Natural killer cell (primary cell): ENCODE data around the gene FCER1A. TPM values are rescaled to one million over a fixed set of nuclear protein-coding genes. Genes with fewer than 3 reads are reported as not detected.

Source experiments
- ATAC-seq, 3 donors: fragments of 150-1000 bp in 2 of 3; fragments of 200-7000 bp in 1 of 3; cut with Tn5 transposase; 1 replicate in 1 of 3; 2 replicates in 2 of 3; pipeline ENCODE4 v1.10.0; 2021; ENCODE audit warnings: mild to moderate bottlenecking in 2 of 3, moderate library complexity in 2 of 3
- DNase-seq, 2 donors: peaks; one replicate each; pipeline versions ENCODE4 v3.0.0 to v3.0.0-alpha.2; 2013 to 2021; ENCODE audit warnings: mixed read lengths in 1 of 2
- H3K27ac ChIP-seq: one replicate; pipeline ENCODE4 v1.5.1; 2013; ENCODE audit warnings: mild to moderate bottlenecking, low read length
- H3K27me3 ChIP-seq: one replicate; pipeline ENCODE4 v1.6.1; 2013; ENCODE audit warnings: low read length; ENCODE audit not compliant: control insufficient read depth, insufficient read depth
- H3K36me3 ChIP-seq: one replicate; pipeline ENCODE4 v1.6.1; 2013; ENCODE audit warnings: low read length; ENCODE audit not compliant: control insufficient read depth, insufficient read depth
- H3K4me1 ChIP-seq: one replicate; pipeline ENCODE4 v1.6.1; 2013; ENCODE audit warnings: low read length; ENCODE audit not compliant: control insufficient read depth, insufficient read depth
- H3K4me3 ChIP-seq: one replicate; pipeline ENCODE4 v1.5.1; 2013; ENCODE audit warnings: low read length
- H3K9me3 ChIP-seq: one replicate; pipeline ENCODE4 v1.6.1; 2013; ENCODE audit warnings: low read length; ENCODE audit not compliant: control insufficient read depth, insufficient read depth
- H3K27ac Mint-ChIP-seq, 2 donors: one replicate each; pipeline ENCODE4 v1.8.0; 2022; ENCODE audit warnings: mild to moderate bottlenecking in 2 of 2, mixed read lengths in 2 of 2, moderate library complexity in 1 of 2
- H3K27me3 Mint-ChIP-seq, 2 donors: one replicate each; pipeline ENCODE4 v1.8.0; 2022; ENCODE audit warnings: low read depth in 2 of 2, mixed read lengths in 2 of 2
- H3K36me3 Mint-ChIP-seq: one replicate; pipeline ENCODE4 v1.8.0; 2022; ENCODE audit warnings: mixed read lengths
- H3K4me1 Mint-ChIP-seq, 2 donors: one replicate each; pipeline ENCODE4 v1.8.0; 2022; ENCODE audit warnings: mixed read lengths in 2 of 2
- H3K4me3 Mint-ChIP-seq: one replicate; pipeline ENCODE4 v1.8.0; 2022; ENCODE audit warnings: mild to moderate bottlenecking, moderate library complexity, mixed read lengths
- H3K9me3 Mint-ChIP-seq, 2 donors: one replicate each; pipeline ENCODE4 v1.8.0; 2022; ENCODE audit warnings: mixed read lengths in 2 of 2
- WGBS: methylation state at CpG from one replicate; pipeline ENCODE4 v1.1.7; 2013; ENCODE audit warnings: missing lambda C conversion rate; ENCODE audit not compliant: insufficient coverage; 5-methylcytosine and 5-hydroxymethylcytosine counted together
- intact Hi-C: fragments of 100-400 bp; cut with micrococcal nuclease; formaldehyde crosslinking; loops from one replicate; pipeline ENCODE4 v1.14.2; 2022
- total RNA-seq, 4 donors: library from RNA; stranded (reverse); fragments of 120-200 nt in 1 of 4; gene quantifications; one replicate each; pipeline versions ENCODE4 v1.2.3 to v1.2.4, GENCODE V29; 2013 to 2022
- TF ChIP-seq, protein P1 (sequence below): fragments of 200-600 bp; IDR thresholded peaks from one replicate; pipeline ENCODE4 v1.8.0; 2022; ENCODE audit warnings: antibody characterized with exemption

Gene FCER1A
- total RNA-seq, 3 donors from 2014 or later (not counting 1 experiment from before 2014, with no cell fraction given), result 6.5 to 154 (median 7.0) TPM

DNA sequence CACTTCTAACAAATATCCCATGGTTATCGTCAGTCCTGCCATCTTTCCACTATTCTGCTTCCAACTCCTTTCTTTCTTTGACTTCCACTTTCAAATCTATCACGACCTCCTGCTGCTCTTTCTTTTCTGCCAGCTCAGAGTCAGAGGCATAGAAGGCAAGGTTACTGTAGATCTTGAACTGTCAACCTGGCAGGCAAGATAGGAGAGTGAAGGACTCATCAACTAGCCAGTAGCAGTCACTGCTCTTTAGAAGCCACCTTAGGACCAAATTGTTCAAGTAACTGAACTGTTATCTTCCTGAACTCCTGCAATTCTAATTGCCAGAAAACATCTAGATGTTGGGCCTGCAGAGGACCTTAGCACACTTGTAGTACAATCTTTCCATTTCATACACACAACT is 13.1 kb upstream of the FCER1A start:
- Histone ChIP-seq H3K4me1 (no peaks in the 10 kb centered on the region), H3K4me3 (no peak overlapping the region), H3K27me3 (peaks cover 6% of the 10 kb centered on the region), H3K36me3 (no peaks in the 10 kb centered on the region), H3K27ac (no peak overlapping the region), H3K9me3 (no peaks in the 10 kb centered on the region)
- Mint-ChIP-seq H3K4me1 (no peaks in the 10 kb centered on the region), H3K27ac (no peak overlapping the region), H3K4me3 (no peak overlapping the region), H3K36me3 (no peaks in the 10 kb centered on the region), H3K27me3 (peaks cover 18 to 32% of the 10 kb centered on the region in 2 donors), H3K9me3 (no peaks in the 10 kb centered on the region)
- intact Hi-C loops, result no loop called here
- 76% methylated on average over 2 of the region's 2 CpGs for WGBS
- DNase-seq, result no peak
- ATAC-seq, result no peak
- TF ChIP-seq, protein P1, sequence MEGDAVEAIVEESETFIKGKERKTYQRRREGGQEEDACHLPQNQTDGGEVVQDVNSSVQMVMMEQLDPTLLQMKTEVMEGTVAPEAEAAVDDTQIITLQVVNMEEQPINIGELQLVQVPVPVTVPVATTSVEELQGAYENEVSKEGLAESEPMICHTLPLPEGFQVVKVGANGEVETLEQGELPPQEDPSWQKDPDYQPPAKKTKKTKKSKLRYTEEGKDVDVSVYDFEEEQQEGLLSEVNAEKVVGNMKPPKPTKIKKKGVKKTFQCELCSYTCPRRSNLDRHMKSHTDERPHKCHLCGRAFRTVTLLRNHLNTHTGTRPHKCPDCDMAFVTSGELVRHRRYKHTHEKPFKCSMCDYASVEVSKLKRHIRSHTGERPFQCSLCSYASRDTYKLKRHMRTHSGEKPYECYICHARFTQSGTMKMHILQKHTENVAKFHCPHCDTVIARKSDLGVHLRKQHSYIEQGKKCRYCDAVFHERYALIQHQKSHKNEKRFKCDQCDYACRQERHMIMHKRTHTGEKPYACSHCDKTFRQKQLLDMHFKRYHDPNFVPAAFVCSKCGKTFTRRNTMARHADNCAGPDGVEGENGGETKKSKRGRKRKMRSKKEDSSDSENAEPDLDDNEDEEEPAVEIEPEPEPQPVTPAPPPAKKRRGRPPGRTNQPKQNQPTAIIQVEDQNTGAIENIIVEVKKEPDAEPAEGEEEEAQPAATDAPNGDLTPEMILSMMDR, result no peak

DNA sequence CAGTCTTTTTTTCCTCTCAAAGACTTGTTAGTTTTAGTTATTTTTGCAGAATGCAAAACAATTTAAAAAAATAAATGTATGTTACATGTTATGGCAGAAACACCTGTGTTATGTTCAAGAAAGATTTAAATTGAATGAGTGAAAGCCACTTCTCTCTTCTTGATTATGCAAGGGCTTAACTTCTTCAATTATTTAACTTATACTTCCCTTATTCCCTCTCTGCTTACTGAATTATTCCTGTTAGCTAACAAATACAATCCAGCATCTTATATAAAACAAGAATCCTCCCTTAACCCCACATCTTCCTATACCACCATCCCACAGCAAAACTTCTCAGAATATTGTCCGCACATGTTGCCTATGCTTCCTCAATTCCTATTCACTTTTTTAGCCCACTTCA is 10.7 kb upstream of the FCER1A start:
- ATAC-seq, result no peak
- Histone ChIP-seq H3K4me3 (no peak overlapping the region), H3K4me1 (no peaks in the 10 kb centered on the region), H3K27me3 (peaks cover 6% of the 10 kb centered on the region), H3K36me3 (no peaks in the 10 kb centered on the region), H3K27ac (no peak overlapping the region), H3K9me3 (no peaks in the 10 kb centered on the region)
- intact Hi-C loops, result no loop called here
- TF ChIP-seq, protein P1, result no peak
- Mint-ChIP-seq H3K27ac (no peak overlapping the region), H3K36me3 (no peaks in the 10 kb centered on the region), H3K27me3 (peaks cover 16 to 37% of the 10 kb centered on the region in 2 donors), H3K9me3 (no peaks in the 10 kb centered on the region), H3K4me3 (no peak overlapping the region), H3K4me1 (no peaks in the 10 kb centered on the region)
- 83% methylated on average over 1 of the region's 1 CpG for WGBS
- DNase-seq, result no peak

DNA sequence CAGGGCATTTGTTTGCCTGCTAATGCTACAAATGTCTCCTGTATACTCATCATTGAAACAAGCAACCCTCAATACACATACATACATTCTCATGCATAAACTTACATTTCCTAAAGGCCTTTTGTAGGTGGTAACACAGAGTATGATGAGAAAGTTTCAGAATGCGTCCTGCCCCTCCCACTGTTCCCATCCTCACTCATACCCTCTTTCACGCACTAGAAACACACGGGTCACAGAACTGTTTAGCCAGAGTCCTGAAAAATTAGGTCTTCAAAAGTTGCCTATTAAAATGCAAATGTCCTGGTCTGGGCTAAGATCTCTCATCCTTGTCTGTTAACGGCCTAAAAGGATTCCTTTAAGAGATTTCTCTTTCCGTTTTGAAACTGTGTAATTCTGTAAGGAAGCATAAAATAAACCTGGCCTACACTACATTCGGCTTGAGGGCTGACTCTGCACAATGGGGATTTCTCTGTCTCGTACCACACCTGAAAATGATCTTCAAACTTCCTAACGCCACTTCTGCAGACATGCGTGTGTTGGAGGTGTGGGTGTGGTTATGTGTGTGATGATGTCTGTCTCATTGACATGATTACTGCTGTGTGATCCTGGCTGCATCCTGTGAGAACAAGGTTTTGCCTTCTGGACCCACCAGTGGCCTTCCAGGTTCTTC is 5.3 kb upstream of the FCER1A start:
- Histone ChIP-seq H3K27ac (no peak overlapping the region), H3K27me3 (no peaks in the 10 kb centered on the region), H3K36me3 (no peaks in the 10 kb centered on the region), H3K4me1 (no peaks in the 10 kb centered on the region), H3K9me3 (no peaks in the 10 kb centered on the region), H3K4me3 (no peak overlapping the region)
- no peak overlapping the region for H3K4me3 Mint-ChIP-seq
- H3K27ac Mint-ChIP-seq, result no peak overlapping the region
- peaks cover 14 to 28% of the 10 kb centered on the region in 2 donors for H3K27me3 Mint-ChIP-seq
- 90% methylated on average over 9 of the region's 9 CpGs for WGBS
- DNase-seq, result no peak
- no peaks in the 10 kb centered on the region for H3K9me3 Mint-ChIP-seq
- ATAC-seq, result no peak
- no peaks in the 10 kb centered on the region for H3K4me1 Mint-ChIP-seq
- intact Hi-C loops, result no loop called here
- TF ChIP-seq, protein P1, result no peak
- H3K36me3 Mint-ChIP-seq, result no peaks in the 10 kb centered on the region

DNA sequence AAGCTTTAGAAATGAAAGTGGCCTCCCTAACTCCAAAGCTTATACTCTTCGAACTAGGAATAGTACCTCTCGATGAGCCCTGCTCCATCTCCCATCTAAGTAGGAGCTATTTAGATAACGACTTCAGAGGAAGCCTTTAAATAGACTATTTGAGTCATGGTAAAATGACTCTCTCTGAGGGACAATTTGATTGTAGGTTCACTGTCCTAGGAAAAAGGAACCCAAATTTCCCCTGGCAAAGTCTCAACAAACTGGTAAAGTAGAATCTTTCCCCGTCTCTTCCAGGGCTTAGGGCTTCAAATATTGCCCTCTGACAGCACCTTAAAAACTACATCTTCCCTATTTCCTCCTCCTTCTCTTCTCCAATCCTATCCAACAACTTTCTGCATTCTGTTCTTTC is 2.0 kb upstream of the FCER1A start:
- ATAC-seq (no peak), DNase-seq (no peak)
- Mint-ChIP-seq H3K27ac (no peak overlapping the region), H3K4me3 (no peak overlapping the region), H3K27me3 (peaks cover 15 to 30% of the 10 kb centered on the region in 2 donors), H3K4me1 (no peaks in the 10 kb centered on the region), H3K9me3 (no peaks in the 10 kb centered on the region), H3K36me3 (no peaks in the 10 kb centered on the region)
- TF ChIP-seq, protein P1, result no peak
- Histone ChIP-seq H3K27ac (no peak overlapping the region), H3K9me3 (no peaks in the 10 kb centered on the region), H3K4me1 (no peaks in the 10 kb centered on the region), H3K27me3 (no peaks in the 10 kb centered on the region), H3K4me3 (no peak overlapping the region), H3K36me3 (no peaks in the 10 kb centered on the region)
- 65% methylated on average over 1 of the region's 4 CpGs for whole genome bisulfite sequencing
- intact Hi-C loops, result no loop called here
